Central memory CD8-positive, alpha-beta T cell (primary cell): Measurements from ENCODE around the gene ARID2.
A peak's percentile ranks its signal among the peaks of the same experiment; 100 is the strongest.

ENCODE experiments used
- ATAC-seq: fragments of 150-1000 bp; cut with Tn5 transposase; replicated peaks from 2 replicates; pipeline ENCODE4 v1.10.0; 2022; ENCODE audit warnings: mild to moderate bottlenecking, moderate FRiP score, moderate number of reproducible peaks; ENCODE audit not compliant: poor library complexity, severe bottlenecking; ENCODE audit errors: extremely low read depth
- DNase-seq, 2 donors: peaks; one replicate each; pipeline ENCODE4 v3.0.0; 2021; ENCODE audit warnings: low spot score in 2 of 2
- H3K27ac Mint-ChIP-seq: one replicate; pipeline ENCODE4 v1.8.0; 2022; ENCODE audit warnings: low read depth, mild to moderate bottlenecking, moderate library complexity, mixed read lengths
- H3K27me3 Mint-ChIP-seq: one replicate; pipeline ENCODE4 v1.8.0; 2022; ENCODE audit warnings: mixed read lengths
- H3K36me3 Mint-ChIP-seq: one replicate; pipeline ENCODE4 v1.8.0; 2022; ENCODE audit warnings: mild to moderate bottlenecking, moderate library complexity, mixed read lengths; ENCODE audit not compliant: insufficient read depth
- H3K4me1 Mint-ChIP-seq: one replicate; pipeline ENCODE4 v1.8.0; 2022; ENCODE audit warnings: mixed read lengths
- H3K4me3 Mint-ChIP-seq: one replicate; pipeline ENCODE4 v1.8.0; 2022; ENCODE audit warnings: mild to moderate bottlenecking, moderate library complexity, mixed read lengths
- H3K9me3 Mint-ChIP-seq: one replicate; pipeline ENCODE4 v1.8.0; 2022; ENCODE audit warnings: mixed read lengths

ARID2 gene

DNA sequence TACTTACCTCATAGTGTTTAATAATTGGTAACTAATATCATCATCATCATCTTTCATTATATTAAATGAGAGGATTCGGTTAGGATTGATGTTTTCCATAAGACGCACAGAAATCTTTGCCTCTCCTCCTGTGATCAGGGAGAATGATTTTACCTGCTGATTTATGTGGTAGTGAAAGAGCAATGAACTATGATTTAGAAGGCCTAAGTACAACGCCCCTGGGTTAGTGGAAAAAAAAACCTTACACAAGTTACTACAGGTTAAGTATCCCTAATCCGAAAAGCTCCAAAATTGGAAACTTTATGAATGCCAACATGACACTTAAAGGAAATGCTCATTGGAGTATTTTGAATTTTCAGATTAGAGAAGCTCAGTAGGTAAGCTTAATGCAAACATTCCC is 55.8 kb downstream of the ARID2 start:
- Mint-ChIP-seq H3K27ac (no peak overlapping the region), H3K36me3 (no peaks in the 10 kb centered on the region), H3K4me3 (no peak overlapping the region), H3K27me3 (no peaks in the 10 kb centered on the region), H3K9me3 (no peaks in the 10 kb centered on the region), H3K4me1 (peaks cover 16% of the 10 kb centered on the region)
- ATAC-seq (no peak), DNase-seq (no peak)

DNA sequence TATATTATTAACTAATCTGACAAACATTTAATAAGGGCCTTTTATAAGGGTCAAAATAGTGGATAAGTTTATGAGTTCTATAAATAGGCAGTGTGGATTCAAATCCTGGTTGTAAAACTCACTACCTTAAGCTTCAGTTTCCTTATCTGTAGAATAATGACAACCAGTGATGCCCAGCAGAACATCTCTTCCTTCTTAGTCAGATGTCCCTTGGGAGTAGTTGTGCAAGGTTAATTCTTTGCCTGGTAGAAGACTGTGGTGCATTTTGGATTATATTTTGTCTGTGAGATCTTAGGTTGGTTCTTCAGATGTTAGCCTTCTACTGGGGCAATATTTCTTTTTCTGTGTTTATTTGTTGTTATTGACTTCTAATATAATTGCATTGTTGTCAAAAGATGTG is 59.5 kb downstream of the ARID2 start:
- H3K4me3 Mint-ChIP-seq = no peak overlapping the region
- DNase-seq = no peak
- no peaks in the 10 kb centered on the region for H3K9me3 Mint-ChIP-seq
- peaks cover 2% of the 10 kb centered on the region for H3K36me3 Mint-ChIP-seq
- no peaks in the 10 kb centered on the region for H3K27me3 Mint-ChIP-seq
- H3K27ac Mint-ChIP-seq = no peak overlapping the region
- no peak for ATAC-seq
- peaks cover 32% of the 10 kb centered on the region for H3K4me1 Mint-ChIP-seq

DNA sequence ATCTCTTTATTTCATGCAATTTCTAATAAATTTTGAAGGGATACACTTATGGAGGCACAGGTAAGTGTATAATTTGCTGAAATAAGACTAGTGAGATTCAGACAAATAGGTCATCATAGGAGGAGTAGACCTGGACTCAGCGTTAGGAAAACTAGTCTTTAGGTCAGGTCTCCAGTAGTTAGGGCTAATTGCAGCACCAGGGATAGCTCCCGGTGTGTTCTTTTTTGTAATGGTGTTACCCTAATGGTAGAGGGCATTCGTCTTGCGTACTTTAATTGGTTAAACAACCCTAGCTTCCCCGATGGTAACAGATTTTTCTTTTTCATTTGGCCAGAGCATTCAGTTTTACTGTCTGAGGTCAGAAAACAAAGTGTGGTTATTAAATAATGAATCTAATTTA is 64.9 kb downstream of the ARID2 start:
- no peak overlapping the region for H3K4me3 Mint-ChIP-seq
- H3K27ac Mint-ChIP-seq = no peak overlapping the region
- no peak for ATAC-seq
- DNase-seq = no peak
- no peaks in the 10 kb centered on the region for H3K9me3 Mint-ChIP-seq
- no peaks in the 10 kb centered on the region for H3K27me3 Mint-ChIP-seq
- H3K36me3 Mint-ChIP-seq = peaks cover 5% of the 10 kb centered on the region
- H3K4me1 Mint-ChIP-seq = peaks cover 26% of the 10 kb centered on the region

DNA sequence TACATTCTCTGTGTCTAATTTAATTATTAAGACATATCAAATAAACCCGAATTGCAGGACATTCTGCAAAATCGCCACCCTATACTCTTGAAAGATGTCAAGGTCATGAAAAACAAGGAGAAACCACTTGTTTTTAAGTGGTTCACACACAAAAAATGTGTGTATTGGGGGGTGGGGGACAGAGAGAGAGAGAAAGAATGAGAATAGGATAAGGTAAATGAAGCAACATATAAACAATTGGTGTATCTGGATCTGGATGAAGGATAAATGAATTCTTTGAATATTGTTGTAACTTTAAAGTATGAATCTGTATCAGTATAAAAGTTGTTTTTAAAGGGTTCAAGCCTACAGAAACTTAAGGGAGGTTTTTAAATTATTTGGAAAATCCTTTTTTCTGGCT is 72.1 kb downstream of the ARID2 start:
- DNase-seq (no peak), ATAC-seq (no peak)
- H3K27ac Mint-ChIP-seq = no peak overlapping the region
- H3K4me3 Mint-ChIP-seq = no peak overlapping the region
- peaks cover 1% of the 10 kb centered on the region for H3K36me3 Mint-ChIP-seq
- H3K4me1 Mint-ChIP-seq = peaks cover 55% of the 10 kb centered on the region
- no peaks in the 10 kb centered on the region for H3K27me3 Mint-ChIP-seq
- no peaks in the 10 kb centered on the region for H3K9me3 Mint-ChIP-seq

DNA sequence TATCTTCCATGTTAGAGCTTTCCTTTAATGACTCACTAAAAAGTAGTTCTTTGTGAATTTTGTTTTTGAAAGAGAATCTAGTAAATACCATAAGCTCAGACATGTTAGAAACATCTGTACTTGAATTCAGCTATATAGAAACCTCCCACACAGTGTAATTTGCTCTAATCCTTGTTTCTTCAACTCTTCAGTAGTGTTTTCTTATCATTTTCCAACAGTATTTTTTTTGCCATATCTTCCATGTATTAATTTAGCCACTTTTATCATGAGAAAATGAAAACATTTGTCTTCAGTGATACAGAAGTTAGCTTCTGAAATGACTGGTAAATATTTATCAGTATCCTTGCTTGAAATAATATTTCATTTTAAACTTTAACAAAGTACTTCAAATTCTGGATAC is 73.6 kb downstream of the ARID2 start:
- Mint-ChIP-seq H3K9me3 (no peaks in the 10 kb centered on the region), H3K4me1 (peaks cover 67% of the 10 kb centered on the region), H3K27ac (peak overlapping the region; percentile 29), H3K4me3 (no peak overlapping the region), H3K36me3 (peaks cover 1% of the 10 kb centered on the region), H3K27me3 (no peaks in the 10 kb centered on the region)
- DNase-seq (no peak), ATAC-seq (no peak)

DNA sequence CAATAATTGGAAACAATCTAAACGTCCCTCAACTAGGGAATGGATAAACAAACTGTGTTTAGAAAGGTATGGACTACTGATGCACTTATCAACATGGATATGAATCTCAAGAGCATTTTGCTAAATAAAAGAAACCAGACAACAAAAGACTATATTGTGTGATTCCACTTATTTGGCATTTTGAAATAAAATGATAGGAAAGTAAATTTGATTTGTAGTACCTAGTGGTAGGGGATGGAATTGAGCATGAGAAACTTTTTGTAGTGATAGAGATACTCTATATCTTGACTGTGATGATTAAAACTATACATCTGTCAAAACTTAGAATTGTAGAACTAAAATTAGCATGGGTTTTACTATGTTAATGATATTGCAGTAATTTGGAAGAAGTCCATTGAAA is 87.1 kb downstream of the ARID2 start:
- H3K36me3 Mint-ChIP-seq = peaks cover 16% of the 10 kb centered on the region
- peaks cover 6% of the 10 kb centered on the region for H3K4me1 Mint-ChIP-seq
- no peaks in the 10 kb centered on the region for H3K9me3 Mint-ChIP-seq
- no peak overlapping the region for H3K4me3 Mint-ChIP-seq
- DNase-seq = no peak
- no peak overlapping the region for H3K27ac Mint-ChIP-seq
- no peaks in the 10 kb centered on the region for H3K27me3 Mint-ChIP-seq
- ATAC-seq = no peak

DNA sequence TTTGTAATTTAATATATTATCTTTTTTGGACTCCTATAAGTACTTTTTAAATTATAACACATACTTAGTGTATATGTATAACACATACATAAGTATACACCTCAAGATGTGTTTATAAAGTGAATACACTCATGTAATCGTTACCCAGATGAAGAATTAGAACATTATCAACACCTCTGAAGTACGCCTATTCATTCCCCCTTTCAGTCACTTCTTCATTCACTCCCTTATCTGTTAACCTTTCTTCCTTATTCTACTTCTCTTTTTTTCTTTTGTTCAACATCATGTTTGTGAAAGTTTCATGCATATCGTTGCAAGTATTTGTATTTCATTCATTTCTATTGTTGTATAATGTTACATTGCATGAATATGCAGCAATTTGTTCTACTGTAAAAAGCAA is 98.5 kb downstream of the ARID2 start:
- H3K9me3 Mint-ChIP-seq = no peaks in the 10 kb centered on the region
- peaks cover 23% of the 10 kb centered on the region for H3K36me3 Mint-ChIP-seq
- no peak for DNase-seq
- no peak for ATAC-seq
- H3K27me3 Mint-ChIP-seq = no peaks in the 10 kb centered on the region
- no peak overlapping the region for H3K27ac Mint-ChIP-seq
- peaks cover 12% of the 10 kb centered on the region for H3K4me1 Mint-ChIP-seq
- no peak overlapping the region for H3K4me3 Mint-ChIP-seq

DNA sequence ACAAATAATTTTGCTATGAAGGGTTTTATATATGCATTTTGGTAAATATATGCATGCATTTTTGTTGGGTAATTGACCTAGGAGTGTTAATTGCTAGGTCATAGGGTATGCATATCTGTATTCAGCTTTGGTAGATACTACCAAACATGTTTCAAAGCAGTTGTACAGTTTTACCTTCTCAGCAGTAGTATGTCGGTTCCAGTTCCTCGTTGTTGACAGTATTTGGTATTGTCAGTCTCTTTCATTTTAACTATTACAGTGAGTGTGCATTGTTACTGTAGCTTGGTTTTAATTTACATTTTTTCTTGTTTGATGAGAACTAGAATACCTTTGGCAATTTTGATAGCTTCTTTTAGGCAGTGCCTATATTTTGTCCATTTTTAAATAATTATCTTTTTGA is 98.9 kb downstream of the ARID2 start:
- Mint-ChIP-seq H3K4me1 (peaks cover 11% of the 10 kb centered on the region), H3K27me3 (no peaks in the 10 kb centered on the region), H3K9me3 (no peaks in the 10 kb centered on the region), H3K36me3 (peaks cover 19% of the 10 kb centered on the region), H3K27ac (no peak overlapping the region), H3K4me3 (no peak overlapping the region)
- ATAC-seq (no peak), DNase-seq (no peak)

DNA sequence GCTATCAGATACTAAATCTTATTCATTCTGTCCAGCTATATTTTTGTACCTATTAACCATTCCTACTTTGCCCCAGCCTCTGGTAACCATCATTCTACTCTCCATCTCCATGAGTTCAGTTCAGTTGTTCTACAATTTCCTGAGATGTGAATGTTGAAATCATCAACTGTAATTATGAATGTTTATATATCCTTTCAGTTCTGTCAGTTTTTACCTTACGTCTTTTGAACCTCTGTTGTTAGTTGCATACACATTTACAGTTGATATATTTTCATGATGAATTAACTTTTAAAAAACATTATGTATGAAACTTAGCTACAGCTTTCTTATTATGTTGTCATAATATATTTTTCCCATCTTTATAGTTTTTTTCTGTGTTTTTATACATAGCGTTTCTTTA is 102.1 kb downstream of the ARID2 start:
- Mint-ChIP-seq H3K27ac (no peak overlapping the region), H3K4me1 (peaks cover 14% of the 10 kb centered on the region), H3K9me3 (no peaks in the 10 kb centered on the region), H3K4me3 (no peak overlapping the region), H3K27me3 (no peaks in the 10 kb centered on the region), H3K36me3 (peaks cover 16% of the 10 kb centered on the region)
- DNase-seq (no peak), ATAC-seq (no peak)

DNA sequence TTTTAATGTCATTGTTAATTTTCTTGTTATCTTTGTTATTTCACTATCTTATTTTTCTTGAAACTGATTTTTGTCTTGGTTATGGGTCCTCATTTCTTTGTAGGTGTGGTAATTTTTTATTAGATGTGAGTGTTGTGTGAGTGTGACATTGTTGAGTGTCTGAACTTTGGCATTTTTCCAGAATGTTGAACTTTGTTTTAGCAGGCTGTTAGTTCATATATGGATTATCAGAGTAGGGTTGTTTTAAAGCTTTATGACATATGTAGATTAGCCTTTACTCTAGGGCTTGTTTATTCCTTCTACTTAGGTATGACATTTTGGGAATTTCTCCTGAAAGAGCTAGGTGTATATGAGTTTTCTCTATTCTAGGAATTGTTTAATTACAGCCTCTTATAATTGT is 103.9 kb downstream of the ARID2 start:
- H3K4me3 Mint-ChIP-seq = no peak overlapping the region
- H3K36me3 Mint-ChIP-seq = peaks cover 23% of the 10 kb centered on the region
- no peak overlapping the region for H3K27ac Mint-ChIP-seq
- no peak for ATAC-seq
- no peak for DNase-seq
- no peaks in the 10 kb centered on the region for H3K9me3 Mint-ChIP-seq
- no peaks in the 10 kb centered on the region for H3K27me3 Mint-ChIP-seq
- H3K4me1 Mint-ChIP-seq = peaks cover 14% of the 10 kb centered on the region

DNA sequence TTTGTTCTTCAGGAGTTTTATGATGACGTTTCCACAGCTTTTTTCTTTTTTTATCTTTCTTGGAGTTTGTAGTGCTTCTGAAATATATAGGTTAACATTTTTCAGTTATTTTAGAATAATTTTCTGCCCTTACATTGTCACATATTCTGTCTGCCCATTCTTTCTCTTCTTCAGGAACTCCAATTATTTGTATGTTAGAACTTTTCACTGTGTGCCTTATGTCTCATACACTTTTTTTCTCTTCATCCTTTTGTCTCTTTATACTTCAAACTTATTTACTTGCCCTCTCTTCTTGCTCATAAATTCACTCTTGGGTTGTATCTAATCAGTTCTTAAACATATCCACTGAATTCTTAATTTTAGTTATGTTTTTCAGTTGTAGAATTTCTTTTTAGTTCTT is 105.3 kb downstream of the ARID2 start:
- ATAC-seq (no peak), DNase-seq (no peak)
- no peaks in the 10 kb centered on the region for H3K27me3 Mint-ChIP-seq
- H3K4me3 Mint-ChIP-seq = no peak overlapping the region
- H3K4me1 Mint-ChIP-seq = peaks cover 14% of the 10 kb centered on the region
- H3K9me3 Mint-ChIP-seq = no peaks in the 10 kb centered on the region
- H3K27ac Mint-ChIP-seq = peak overlapping the region; percentile 54
- H3K36me3 Mint-ChIP-seq = peaks cover 33% of the 10 kb centered on the region

DNA sequence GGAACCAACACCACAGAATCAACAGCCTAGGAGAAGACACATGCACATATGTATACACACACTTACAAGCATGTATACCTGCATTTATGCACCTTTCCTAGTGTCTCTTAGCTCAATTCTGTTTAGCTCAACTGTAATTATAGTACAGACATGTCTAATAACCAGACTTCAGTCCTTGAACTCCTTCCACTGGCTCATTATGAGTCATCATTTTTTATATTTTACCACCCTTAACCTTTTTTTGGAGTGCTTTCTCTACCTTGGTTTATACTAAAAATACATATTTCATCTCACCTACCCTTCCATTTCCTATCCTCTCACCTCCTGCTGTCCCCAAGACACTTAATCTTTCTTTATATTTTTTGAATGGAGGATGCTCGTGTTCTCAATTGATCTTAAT is 110.4 kb downstream of the ARID2 start:
- Mint-ChIP-seq H3K4me3 (no peak overlapping the region), H3K27me3 (no peaks in the 10 kb centered on the region), H3K36me3 (peaks cover 36% of the 10 kb centered on the region), H3K9me3 (no peaks in the 10 kb centered on the region), H3K4me1 (peaks cover 7% of the 10 kb centered on the region), H3K27ac (no peak overlapping the region)
- ATAC-seq (no peak), DNase-seq (no peak)

DNA sequence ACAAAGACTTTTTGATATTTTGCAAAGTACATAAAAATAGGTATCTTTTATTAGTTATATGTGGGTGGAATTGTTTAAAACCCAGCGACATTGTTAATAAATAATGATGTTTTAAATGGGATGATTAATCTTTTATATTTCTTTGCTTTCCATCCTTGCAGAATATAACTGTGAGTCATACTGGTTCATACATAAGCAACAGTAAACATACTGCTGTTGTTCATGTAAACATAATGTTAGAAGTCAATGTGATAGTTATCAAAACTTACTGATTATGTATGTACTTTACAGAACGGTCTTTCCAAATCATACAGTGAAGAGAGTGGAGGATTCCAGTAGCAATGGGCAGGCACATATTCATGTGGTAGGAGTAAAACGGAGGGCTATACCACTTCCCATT is 119.8 kb downstream of the ARID2 start:
- Mint-ChIP-seq H3K4me1 (no peaks in the 10 kb centered on the region), H3K36me3 (peaks cover 35% of the 10 kb centered on the region), H3K9me3 (no peaks in the 10 kb centered on the region), H3K27ac (no peak overlapping the region), H3K27me3 (no peaks in the 10 kb centered on the region), H3K4me3 (no peak overlapping the region)
- ATAC-seq (no peak), DNase-seq (no peak)

DNA sequence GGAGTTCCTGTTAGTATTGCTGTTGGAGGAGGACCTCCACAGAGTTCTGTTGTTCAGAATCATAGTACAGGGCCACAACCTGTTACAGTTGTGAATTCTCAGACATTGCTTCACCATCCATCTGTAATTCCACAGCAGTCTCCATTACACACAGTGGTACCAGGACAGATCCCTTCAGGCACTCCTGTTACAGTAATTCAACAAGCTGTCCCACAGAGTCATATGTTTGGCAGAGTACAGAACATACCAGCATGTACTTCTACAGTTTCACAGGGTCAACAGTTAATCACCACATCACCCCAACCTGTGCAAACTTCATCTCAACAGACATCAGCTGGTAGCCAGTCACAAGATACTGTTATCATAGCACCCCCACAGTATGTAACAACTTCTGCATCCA is 120.8 kb downstream of the ARID2 start:
- no peaks in the 10 kb centered on the region for H3K9me3 Mint-ChIP-seq
- no peak overlapping the region for H3K4me3 Mint-ChIP-seq
- H3K27ac Mint-ChIP-seq = peak overlapping the region; percentile 51
- H3K4me1 Mint-ChIP-seq = no peaks in the 10 kb centered on the region
- H3K27me3 Mint-ChIP-seq = no peaks in the 10 kb centered on the region
- peaks cover 36% of the 10 kb centered on the region for H3K36me3 Mint-ChIP-seq
- ATAC-seq (no peak), DNase-seq (no peak)
